ENCODE results near the gene PFDN1.

PFDN1 gene

DNA sequence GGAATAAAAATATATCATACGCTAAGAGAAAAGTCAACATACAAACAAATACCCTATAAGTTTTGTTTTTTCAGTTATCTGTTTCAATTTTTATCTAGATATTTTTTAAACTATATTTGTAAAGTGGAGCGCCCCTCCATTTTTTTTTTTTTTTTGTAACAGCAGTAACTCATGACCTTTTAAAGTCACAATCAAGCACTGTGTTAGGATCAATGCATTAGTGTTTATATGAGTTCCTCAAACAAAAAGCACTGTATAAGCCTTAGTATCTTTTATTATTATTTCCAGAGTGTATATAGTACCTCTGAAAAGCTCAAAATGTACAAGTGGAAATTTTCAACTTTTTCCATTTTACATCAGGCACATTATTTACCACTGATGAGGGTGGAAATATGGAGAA is 20.6 kb downstream of the PFDN1 start:
- DNase-seq (ENCODE audit: low spot score) = no peak
- in situ Hi-C loops (cut with MboI; ENCODE audit: low sequenced_read_pairs, unreplicated experiment) = no loop called here
- TF ChIP-seq, protein P1, sequence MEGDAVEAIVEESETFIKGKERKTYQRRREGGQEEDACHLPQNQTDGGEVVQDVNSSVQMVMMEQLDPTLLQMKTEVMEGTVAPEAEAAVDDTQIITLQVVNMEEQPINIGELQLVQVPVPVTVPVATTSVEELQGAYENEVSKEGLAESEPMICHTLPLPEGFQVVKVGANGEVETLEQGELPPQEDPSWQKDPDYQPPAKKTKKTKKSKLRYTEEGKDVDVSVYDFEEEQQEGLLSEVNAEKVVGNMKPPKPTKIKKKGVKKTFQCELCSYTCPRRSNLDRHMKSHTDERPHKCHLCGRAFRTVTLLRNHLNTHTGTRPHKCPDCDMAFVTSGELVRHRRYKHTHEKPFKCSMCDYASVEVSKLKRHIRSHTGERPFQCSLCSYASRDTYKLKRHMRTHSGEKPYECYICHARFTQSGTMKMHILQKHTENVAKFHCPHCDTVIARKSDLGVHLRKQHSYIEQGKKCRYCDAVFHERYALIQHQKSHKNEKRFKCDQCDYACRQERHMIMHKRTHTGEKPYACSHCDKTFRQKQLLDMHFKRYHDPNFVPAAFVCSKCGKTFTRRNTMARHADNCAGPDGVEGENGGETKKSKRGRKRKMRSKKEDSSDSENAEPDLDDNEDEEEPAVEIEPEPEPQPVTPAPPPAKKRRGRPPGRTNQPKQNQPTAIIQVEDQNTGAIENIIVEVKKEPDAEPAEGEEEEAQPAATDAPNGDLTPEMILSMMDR (IDR thresholded peaks at IDR 0.05; ENCODE audit: borderline replicate concordance, control extremely low read depth, extremely low read depth, insufficient read depth, missing control alignments) = no peak

DNA sequence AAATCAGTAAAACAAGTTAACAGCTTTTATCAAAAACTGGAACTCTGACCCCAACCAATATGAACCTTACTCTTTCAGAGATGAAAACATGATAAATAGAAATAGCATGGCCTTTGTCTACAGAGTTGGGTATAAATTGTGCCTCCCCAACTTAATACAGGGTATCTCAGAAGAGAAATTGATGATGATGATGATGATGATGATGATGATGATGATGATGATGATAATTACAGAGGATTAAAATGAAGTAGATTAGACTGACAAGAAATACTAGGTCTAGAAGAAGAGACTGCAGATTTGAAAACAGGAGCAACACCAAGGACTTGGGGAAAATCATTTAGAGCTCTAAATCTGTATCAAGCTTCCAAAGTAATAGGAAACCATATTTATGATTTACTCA is 27.1 kb downstream of the PFDN1 start:
- in situ Hi-C loops (cut with MboI; ENCODE audit: low sequenced_read_pairs, unreplicated experiment) = no loop called here
- DNase-seq (ENCODE audit: low spot score) = no peak
- TF ChIP-seq, protein P1 (IDR thresholded peaks at IDR 0.05; ENCODE audit: borderline replicate concordance, control extremely low read depth, extremely low read depth, insufficient read depth, missing control alignments) = no peak

DNA sequence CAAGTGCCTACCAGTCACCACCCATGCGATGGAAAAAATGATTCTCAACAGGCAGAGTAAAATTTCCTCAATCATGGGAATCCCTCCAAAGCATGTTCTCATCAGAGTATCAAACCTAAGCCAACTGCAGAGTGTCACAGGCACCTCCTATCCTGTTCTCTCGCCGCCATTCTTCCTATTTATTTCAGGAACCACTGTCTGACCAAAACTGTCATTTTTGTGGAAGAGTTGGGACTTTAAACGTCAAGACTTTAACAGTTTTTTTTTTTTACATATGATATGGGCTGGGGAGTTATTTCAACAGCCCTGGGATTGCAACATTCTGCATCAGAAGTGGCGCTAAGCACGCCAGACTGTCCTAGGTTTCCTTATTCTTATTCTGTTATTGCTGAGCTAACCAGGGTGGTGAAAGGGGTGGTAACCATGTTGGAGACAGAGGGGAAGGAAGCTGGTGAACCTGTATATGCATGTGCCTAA is 29.5 kb downstream of the PFDN1 start:
- TF ChIP-seq, protein P1 (IDR thresholded peaks at IDR 0.05; ENCODE audit: borderline replicate concordance, control extremely low read depth, extremely low read depth, insufficient read depth, missing control alignments) = no peak
- in situ Hi-C loops (cut with MboI; ENCODE audit: low sequenced_read_pairs, unreplicated experiment) = no loop called here
- no peak for DNase-seq (ENCODE audit: low spot score)

DNA sequence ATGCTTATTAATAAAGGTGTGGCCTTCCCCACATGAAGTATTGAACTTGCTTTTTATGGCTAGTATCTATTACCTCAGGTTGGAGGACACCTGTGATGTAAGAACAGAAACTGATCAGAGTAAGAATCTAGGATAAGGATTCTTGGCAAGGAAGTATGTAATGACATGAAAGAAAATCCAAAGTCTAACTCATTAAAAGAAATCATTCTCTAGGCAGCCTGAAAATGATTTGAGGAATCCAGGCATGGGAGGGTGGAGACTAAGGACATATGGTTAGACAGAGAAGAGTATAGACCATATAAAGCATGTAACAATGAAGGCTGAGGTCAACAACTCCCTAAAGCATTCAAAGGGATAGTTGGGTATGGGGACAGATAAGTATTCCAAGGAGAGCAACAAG is 32.9 kb downstream of the PFDN1 start:
- in situ Hi-C loops (cut with MboI; ENCODE audit: low sequenced_read_pairs, unreplicated experiment) = no loop called here
- TF ChIP-seq, protein P1 (IDR thresholded peaks at IDR 0.05; ENCODE audit: borderline replicate concordance, control extremely low read depth, extremely low read depth, insufficient read depth, missing control alignments) = no peak
- DNase-seq (ENCODE audit: low spot score) = no peak

DNA sequence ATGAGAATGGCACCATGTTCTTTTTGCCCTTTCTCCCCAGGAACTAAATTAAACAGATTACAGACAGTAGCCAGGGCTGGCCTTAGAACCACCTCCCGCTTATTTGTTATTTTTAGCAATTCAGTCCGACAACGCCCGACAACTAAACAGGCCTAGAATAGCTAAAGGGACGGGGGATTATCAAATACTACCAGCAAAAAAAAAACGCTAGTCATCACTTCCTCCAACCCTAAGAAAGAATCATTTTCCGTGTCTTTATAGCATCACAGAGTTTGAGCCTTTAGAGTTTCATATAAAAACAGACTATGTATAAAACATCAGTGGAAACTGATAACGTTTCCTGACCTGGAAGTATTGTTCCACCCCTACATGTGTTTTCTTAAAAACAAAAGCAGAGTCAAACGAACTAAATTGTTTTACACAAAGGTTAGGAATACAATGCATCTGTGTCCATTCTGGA is 35.3 kb downstream of the PFDN1 start:
- no peak for DNase-seq (ENCODE audit: low spot score)
- TF ChIP-seq, protein P1 (IDR thresholded peaks at IDR 0.05; ENCODE audit: borderline replicate concordance, control extremely low read depth, extremely low read depth, insufficient read depth, missing control alignments) = no peak
- in situ Hi-C loops (cut with MboI; ENCODE audit: low sequenced_read_pairs, unreplicated experiment) = no loop called here

DNA sequence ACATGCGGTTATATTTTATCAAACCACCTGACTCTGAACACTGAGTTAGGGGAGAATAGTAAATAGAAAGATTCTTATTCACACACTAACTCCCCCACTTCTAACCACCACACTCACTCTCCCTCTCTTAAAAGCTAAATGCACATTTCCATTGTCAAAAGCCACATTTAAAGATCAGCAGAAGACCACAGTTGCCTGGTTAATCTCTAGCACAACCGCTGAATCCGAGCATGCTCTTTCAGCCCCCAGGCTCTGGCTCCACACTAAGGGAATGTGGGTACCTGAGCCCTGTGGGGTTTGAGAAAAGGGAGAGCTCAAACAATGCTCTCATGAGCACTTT is 35.7 kb downstream of the PFDN1 start:
- no peak for DNase-seq (ENCODE audit: low spot score)
- TF ChIP-seq, protein P1 (IDR thresholded peaks at IDR 0.05; ENCODE audit: borderline replicate concordance, control extremely low read depth, extremely low read depth, insufficient read depth, missing control alignments) = no peak
- in situ Hi-C loops (cut with MboI; ENCODE audit: low sequenced_read_pairs, unreplicated experiment) = no loop called here
